GM19035 (cell line): ENCODE measurements around the gene CCT3.
"Not testable (repeated sequence)": the region's sequence is repeated elsewhere in the genome, so short reads cannot be mapped to it uniquely, and the experiment has no call there.

ENCODE experiments used
- ATAC-seq: cut with Tn5 transposase; IDR thresholded peaks from one replicate; pipeline ENCODE4 v1.9.1; 2021; ENCODE audit not compliant: unreplicated experiment

The CCT3 gene

DNA sequence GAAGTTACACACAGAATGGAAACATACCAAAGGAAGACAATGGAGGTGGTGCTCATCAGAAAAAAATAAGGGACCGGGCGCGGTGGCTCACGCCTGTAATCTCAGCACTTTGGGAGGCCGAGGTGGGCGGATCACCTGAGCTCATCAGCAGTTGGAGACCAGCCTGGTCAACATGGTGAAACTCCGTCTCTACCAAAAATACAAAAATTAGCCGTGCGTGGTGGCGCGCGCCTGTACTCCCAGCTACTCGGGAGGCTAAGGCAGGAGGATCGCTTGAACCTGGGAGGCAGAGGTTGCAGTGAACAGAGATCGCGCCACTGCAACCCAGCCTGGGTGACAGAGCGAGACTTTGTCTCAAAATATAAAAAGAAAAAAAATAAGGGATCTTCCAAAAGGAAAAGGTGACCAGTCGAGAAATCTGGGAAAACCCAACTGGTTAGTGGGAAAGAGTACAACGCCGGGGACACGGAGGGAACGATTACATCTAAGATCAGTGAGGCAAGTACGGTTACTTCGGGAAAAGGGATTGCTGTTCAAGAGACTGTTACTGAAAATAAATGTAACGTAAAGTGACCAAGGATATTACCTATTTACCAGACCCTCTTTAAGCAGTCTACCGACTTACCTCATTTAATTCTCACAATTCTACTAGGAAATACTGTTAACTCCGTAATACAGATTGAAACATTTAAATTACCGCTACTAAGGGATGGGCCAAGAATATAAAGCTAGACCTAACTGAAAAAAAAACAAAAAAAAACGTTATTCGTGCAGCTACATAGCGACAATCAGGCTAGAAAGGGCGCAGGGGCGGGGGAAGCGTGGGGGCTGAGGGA, 822 bp downstream of the CCT3 start:
- no peak for ATAC-seq

DNA sequence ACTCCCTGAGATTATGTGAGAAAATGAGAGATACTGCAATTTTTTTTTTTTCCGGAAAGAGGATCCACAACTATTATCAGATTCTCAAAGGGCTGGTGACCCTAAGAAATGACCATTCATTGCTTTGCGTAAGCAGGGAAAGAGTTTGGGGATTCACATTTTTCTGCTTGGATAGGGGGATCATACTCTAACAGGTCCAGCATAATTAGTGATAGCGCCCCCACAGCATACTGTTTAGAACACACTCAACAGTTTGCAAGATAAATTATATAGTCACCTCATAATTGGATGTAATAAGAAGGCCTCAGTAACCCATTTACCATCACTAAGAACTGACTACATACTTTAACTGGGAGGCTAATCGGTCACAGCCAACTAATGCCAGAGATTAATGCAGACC, 1.9 kb downstream of the CCT3 start:
- ATAC-seq, result no peak

DNA sequence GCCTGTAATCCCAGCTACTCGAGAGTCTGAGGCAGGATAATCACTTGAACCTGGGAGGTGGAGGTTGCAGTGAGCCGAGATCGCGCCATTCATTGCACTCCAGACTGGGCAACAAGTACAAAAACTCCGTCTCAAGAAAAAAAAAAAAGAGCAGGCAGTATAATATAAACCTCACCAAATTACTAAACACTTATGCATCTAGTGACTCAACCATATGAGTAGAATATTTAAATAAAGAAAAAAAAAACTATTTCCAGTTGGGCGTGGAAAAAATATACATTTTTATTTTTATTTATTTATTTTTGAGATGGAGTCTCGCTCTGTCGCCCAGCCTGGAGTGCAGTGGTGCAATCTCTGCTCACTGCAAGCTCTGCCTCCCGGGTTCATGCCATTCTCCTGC, 14.9 kb downstream of the CCT3 start:
- not testable (repeated sequence) for ATAC-seq

DNA sequence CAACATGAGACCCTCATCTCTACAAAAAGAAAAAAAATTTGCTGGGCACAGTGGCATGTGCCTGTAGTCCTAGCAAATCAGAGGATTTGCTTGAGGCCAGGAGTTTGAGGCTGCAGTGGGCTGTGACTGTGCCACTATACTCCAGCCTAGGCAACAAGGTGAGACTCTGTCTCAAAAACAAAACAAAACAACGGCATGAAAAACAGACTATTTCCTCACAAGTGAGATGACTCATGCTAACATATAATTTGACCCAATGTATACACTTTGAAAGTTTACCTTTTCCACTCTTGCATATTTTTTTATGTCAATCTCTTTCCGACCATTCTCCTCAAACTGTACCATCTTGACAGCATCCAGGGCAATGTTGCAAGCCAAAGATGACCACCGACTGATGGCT, 17.5 kb downstream of the CCT3 start:
- ATAC-seq, result no peak

DNA sequence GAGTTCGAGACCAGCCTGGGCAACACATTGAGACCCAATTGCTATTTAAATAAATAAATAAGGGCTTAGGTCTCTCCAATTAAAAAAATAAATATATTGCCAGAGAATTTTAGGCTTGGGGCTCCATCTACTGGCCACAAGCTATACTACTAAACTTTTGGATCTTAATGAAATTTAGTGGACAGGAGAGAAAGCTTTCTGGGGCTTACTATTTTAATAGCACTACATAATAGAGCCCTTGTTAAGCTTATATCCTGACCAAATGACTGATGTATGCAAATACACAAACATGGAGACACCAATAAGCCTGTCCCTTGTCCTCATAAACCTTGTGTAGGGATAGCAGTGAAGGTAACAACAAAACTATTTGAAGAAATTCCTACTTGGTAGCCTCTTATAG, 18.4 kb downstream of the CCT3 start:
- ATAC-seq, result no peak

DNA sequence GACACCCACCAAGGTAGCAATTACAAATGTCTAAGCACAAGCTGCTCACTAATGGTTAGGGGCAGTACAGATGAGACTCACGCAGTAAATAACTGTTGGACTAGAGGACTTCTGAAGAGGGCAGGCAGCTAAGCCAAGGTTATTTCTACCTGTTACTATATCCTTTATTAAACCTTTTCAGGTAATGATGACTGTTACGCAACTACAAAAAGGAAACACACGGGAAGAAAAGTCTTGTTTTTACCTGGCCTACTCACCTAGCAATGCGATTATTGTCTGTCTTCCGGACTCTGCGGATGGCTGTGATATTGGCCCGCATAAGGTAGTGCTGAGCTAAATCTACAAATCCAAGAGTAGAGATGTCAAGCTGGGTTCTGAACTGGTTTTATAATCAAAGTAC, 21.2 kb downstream of the CCT3 start:
- ATAC-seq, result no peak

DNA sequence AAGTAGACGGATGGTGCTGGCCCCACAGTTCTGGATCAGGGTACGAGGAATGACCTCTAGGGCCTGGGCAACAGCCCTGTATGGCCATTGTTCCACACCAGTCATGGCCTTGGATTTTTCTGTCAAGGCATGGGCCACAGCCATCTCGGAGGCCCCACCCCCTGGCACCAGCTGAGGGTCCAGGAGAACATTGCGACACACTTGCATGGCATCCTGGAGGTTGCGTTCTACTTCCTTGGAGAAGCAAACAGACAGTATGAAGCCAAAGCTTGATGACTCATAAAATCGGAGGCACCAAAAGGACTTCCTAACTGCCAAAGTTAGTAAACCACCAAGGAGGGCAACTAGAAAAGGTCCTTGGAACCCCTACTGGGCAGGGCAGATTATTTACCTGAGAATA, 27.1 kb downstream of the CCT3 start:
- ATAC-seq, result no peak

DNA sequence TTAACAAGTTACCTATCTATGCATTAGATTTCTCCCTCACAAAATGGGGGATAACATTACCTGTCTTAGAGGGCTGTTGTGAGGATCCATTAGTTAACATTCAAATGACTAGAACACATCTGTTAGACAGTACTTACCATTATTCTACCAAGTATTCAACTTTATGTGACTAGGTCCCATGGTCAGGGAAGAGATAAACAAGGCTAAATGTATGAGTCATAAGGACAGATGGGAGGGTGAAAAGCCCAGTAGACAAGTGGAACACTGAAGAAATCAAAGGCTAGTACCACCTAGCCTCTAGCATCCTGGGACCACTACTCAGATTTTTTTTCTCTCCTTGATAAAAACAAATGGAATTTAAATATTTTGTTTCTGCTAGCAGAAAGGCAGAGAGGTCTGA, 30.0 kb downstream of the CCT3 start:
- ATAC-seq, result no peak

DNA sequence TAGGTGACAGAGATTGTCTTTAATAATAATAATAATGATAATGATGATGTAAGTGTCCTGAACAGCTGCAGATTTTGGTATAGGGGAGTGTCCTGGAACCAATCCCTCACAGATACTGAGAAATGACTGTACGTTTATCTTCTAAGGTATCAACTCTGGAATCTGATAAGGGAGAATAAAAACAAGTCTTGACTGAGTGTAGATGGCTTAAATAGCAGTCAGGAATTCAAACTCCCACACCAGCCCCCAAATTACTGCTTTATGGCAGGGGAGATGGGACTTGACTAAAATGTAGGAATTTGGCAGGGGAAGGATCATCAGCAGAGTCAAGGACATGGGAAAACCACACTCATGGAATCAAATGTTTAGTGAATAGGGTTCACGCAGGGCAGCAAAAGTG, 32.9 kb downstream of the CCT3 start:
- ATAC-seq, result no peak

DNA sequence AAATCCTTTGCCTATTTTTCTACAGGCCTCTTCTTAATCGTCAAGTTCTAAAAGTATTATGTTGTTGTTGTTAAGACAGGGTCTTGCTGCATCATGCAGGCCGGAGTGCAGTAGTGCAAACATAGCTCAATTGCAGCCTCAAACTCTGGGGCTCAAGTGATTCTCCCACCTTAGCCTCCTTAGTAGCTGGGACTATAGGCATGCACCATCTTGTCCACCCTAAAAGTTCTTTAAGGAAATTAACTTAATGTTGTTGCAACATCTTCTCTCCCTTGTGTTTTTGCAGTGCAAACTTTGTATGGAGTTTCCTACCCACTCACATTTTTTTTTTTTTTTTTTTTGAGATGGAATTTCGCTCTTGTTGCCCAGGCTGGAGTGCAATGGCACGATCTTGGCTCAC, 34.9 kb downstream of the CCT3 start:
- no peak for ATAC-seq

DNA sequence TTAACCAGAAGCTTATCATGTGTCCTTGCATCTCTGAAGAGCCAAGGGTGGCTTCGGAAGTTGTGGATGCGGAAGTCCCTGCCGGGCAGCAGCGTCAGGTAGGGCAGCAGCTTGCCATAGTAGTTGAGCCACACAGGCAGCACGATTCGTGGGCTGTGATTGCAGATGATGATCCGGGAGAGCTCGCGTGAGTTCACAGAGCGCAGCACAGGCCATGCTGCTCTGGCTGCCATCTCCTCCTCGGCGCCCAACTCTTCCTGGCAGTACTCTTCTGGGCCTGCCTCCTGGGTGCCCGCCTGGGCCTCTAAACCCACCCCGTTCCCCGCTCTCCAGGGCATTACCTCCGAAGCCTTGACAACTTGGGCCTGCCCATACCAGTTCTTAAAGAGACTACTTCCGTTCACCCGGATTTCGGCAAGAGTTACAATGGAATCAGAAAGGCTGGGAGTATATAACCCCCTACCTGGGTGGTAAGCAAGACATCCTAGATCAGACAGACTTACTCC, 39.2 kb downstream of the CCT3 start, which contains the start of gene VHLL:
Gene VHLL, minus strand, starts transcription at position 456 of the 506 bp plus-strand sequence. Its CDS starts 118 bp downstream, at position 338.
- no peak for ATAC-seq

DNA sequence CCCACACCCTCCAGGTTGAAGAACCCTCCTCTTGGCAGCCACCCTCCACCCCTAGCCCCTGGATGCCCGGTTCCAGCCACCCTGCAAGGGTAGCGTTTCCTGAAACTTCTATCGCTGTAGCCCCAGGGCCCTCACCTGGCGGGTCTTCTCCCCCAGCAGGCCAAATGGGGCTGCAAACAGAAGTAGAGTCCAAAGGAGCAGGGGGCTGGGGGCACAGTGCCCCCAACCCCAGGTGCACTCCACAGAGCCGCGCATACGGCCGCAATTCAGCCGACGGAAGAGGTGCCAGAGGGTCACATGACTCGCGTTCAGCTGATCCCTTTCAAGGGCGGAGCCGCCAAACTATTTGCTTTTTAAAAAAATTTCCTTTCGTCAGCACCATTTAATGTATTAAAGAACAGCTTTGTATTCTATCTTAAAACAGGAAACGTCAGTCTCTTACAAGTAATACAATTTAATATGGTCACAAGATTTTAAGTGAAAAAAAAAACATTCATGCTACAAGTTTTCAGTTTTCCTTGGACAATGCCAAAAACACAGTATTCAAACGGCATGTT, 42.6 kb downstream of the CCT3 start, which contains the start of gene GLMP:
Gene GLMP, minus strand, starts transcription at position 289 of the 557 bp plus-strand sequence. Its CDS starts 34 bp downstream, at position 255.
- peak; percentile 64 for ATAC-seq

DNA sequence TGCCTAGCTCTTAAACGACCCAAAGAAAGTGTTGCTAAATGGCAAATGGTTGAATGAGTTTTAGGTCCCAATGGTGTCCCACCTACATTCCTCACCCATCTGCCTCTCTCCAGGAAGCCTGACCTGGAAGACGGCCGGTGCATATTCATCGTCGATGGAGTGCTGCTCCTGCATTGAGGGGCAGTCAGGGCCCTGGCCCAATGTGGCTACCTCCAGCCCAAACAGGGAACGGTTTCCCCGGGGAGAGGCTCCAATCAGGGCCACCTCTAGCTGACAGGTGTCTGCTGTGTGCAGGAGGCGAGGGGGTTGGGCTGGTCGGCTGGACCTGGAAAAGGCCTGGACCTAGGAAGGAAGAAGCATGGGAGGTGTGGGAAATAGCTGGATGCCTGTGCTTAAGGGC, 44.2 kb downstream of the CCT3 start:
- ATAC-seq, result no peak

DNA sequence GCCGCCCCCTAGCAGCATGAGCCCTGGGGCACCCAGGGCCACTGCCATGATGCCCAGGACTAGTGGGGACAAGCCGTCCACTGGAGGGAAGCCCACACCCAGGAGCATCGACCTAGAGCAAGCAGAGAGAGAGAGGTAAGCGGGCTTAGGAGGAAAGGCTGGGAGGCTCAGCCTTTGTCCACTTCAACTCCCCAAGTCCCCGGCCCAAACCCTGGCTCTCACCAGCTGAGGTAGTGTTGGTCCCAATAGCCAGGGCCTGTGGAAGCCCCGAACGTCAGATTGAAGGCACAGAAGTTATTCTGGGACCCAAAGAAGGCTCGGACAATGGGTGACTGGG, 45.0 kb downstream of the CCT3 start:
- no peak for ATAC-seq

DNA sequence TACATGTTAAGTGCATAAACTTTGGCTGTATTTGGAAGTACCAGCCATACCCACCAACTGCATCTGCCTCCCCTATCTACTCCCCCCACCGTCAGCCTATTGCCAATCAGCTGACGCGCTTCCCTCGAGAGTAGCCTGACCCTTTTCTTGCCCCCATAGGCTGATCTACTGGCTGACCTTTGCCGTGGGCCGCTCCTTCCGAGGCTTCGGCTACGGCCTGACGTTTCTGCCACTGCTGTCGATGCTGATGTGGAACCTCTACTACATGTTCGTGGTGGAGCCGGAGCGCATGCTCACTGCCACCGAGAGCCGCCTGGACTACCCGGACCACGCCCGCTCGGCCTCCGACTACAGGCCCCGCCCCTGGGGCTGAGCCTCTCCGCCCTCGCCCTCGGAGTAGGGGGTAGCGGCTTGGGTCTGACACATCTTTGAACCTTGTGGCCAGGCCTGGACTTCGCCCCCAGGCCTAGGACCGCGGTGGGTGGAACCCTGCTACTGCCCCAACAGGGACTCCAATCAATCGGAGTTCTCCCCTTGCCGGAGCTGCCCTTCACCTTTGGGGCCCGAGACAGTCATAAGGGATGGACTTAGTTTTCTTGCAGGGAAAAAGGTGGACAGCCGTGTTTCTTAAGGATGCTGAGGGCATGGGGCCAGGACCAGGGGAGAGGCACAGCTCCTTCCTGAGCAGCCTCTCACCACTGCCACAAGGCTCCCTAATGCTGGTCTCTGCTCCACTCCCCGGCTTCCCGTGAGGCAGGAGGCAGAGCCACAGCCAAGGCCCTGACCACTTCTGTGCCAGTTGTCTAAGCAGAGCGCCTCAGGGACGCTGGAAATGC, 46.6 kb downstream of the CCT3 start:
- no peak for ATAC-seq

DNA sequence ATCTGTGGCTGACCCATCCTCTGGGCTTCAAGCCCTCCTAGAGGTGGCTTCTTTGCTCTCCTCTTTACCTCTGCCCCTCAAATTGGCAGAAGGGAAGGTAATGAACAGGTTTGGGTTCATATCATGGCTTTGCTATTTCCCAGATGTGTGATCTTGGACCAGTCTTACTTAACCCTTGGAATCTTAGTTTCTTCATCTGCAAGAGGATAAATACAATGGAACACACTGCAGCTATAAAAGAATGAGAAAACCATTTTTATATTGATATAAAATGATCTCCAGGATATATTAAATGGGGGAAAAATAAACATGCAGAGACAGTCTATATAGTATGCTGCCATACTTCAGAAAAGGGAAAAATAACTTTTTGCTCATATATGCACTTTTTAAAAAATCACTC, 48.2 kb downstream of the CCT3 start:
- no peak for ATAC-seq

DNA sequence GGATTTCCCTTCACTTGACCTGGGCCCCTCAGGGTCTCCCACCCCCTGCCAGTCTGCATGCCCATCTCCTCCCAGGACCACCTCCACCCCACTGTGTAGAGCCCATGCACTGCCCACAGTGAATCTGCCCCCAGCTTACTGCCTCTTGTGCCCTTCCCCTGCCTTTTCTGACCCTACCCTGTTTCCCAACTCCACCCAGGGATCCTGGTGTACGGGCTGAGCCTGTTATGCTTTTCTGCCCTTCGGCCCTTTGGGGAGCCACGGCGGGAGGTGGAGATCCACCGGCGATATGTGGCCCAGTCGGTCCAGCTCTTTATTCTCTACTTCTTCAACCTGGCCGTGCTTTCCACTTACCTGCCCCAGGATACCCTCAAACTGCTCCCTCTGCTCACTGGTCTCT, 52.0 kb downstream of the CCT3 start:
- no peak for ATAC-seq

DNA sequence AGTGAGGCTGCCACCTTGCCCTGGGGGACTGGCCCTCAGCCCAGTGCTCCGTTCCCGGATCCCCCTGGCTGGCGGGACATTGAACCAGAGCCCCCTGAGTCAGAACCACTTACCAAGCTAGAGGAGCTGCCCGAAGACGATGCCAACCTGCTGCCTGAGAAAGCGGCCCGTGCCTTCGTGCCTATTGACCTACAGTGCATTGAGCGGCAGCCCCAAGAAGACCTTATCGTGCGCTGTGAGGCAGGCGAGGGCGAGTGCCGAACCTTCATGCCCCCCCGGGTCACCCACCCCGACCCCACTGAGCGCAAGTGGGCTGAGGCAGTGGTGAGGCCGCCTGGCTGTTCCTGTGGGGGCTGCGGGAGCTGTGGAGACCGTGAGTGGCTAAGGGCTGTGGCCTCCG, 52.7 kb downstream of the CCT3 start:
- ATAC-seq, result no peak

DNA sequence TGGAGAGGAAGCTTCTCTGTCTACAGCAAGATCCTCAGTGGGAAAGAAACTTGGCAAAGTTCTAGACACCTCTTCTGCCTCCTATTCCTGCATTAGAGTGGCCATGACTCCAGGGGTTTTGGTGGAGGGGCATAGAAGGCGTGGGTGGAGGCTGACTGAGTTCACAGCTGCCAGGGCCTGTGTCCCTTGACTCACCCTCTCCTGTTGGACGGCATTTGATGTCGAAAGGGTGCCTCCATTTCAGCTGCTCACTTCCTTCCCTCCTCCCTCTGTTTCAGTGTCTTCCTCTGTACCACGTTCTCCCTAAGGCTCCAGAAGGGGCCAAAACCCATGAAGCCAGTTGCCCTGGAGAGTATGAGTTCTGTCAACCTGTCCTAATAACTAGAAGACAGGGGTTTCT, 53.3 kb downstream of the CCT3 start:
- ATAC-seq, result no peak

DNA sequence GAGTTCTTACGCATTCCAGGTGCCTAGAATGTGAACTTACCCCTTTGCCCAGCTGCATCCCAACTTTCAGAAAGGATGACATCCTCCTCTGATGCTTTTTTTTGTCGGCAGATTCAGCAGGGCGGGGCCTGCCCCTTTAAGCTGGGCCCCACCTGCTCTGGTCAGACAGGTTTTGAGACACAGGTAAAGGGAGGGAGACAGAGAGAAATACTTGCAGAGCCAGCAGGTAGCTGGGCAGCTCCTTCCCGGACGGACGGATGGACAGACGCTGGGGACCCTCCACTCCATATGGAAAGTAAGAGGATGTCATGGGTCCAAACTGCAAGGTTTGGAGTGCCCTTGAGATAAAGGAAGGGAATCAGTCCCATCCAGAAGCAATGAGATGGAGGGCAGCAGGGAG, 54.0 kb downstream of the CCT3 start, which contains the start of gene TMEM79:
Gene TMEM79, plus strand, starts transcription at position 214 of the 400 bp plus-strand sequence. CDS start 902 bp downstream, outside the sequence.
- no peak for ATAC-seq

DNA sequence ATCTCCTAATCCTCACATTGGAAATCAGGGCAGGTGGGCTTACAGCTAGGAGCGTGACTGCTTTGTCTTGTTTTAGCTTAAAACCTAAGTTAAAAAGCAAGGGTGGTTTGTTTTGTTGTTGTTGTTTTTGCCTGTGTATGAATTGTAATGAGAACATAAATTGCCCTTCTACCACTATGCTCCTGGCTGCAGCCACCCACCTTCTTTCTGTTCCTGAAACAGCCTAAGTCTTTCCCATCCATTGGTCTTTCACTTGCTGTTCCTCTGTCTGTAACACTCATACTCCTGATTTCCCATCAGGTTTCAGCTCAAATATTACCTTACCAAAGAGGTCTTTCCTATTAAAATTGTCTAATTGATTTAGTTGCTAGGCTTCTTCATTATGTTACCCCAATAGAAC, 54.6 kb downstream of the CCT3 start:
- ATAC-seq, result no peak
